GM19395 (cell line): ENCODE data around the gene SLC19A2.
"Not testable (repeated sequence)": the region's sequence is repeated elsewhere in the genome, so short reads cannot be mapped to it uniquely, and the experiment has no call there.

Experiments used
- ATAC-seq: cut with Tn5 transposase; IDR thresholded peaks from one replicate; pipeline ENCODE4 v1.9.1; 2021; ENCODE audit warnings: mild to moderate bottlenecking, moderate library complexity; ENCODE audit not compliant: unreplicated experiment

Gene SLC19A2

GRCh38 chr1:169509354-169509753 is 23.6 kb upstream of the SLC19A2 start:
- no peak for ATAC-seq

GRCh38 chr1:169508432-169509338 is 22.9 kb upstream of the SLC19A2 start:
- ATAC-seq, result no peak

GRCh38 chr1:169507413-169507812 is 21.7 kb upstream of the SLC19A2 start:
- no peak for ATAC-seq

GRCh38 chr1:169503601-169504000 is 17.9 kb upstream of the SLC19A2 start:
- ATAC-seq, result not testable (repeated sequence)

GRCh38 chr1:169499807-169500206 is 14.1 kb upstream of the SLC19A2 start:
- no peak for ATAC-seq

GRCh38 chr1:169497317-169497716 is 11.6 kb upstream of the SLC19A2 start:
- no peak for ATAC-seq

- ATAC-seq, result no peak
Observed at GRCh38 chr1:169495916-169496315, 10.2 kb upstream of the SLC19A2 start.

GRCh38 chr1:169495046-169495775 is 9.5 kb upstream of the SLC19A2 start:
- ATAC-seq, result no peak

- no peak for ATAC-seq
Observed at GRCh38 chr1:169494343-169494742, 8.6 kb upstream of the SLC19A2 start.

GRCh38 chr1:169493251-169493650 is 7.5 kb upstream of the SLC19A2 start:
- no peak for ATAC-seq

GRCh38 chr1:169491845-169492281 is 6.1 kb upstream of the SLC19A2 start:
- peak; percentile 63 for ATAC-seq

- no peak for ATAC-seq
Observed at GRCh38 chr1:169488157-169488556, 2.4 kb upstream of the SLC19A2 start.

- no peak for ATAC-seq
Observed at GRCh38 chr1:169487561-169487960, 1.8 kb upstream of the SLC19A2 start.

GRCh38 chr1:169487133-169487532 is 1.4 kb upstream of the SLC19A2 start:
- no peak for ATAC-seq

- no peak for ATAC-seq
Observed at GRCh38 chr1:169486281-169487051, 722 bp upstream of the SLC19A2 start.

GRCh38 chr1:169484683-169485430 is 887 bp downstream of the SLC19A2 start:
- ATAC-seq, result peak; percentile 40

- ATAC-seq, result no peak
Observed at GRCh38 chr1:169484101-169484500, 1.6 kb downstream of the SLC19A2 start.

- no peak for ATAC-seq
Observed at GRCh38 chr1:169483500-169483966, 2.2 kb downstream of the SLC19A2 start.

GRCh38 chr1:169479363-169480066 is 6.2 kb downstream of the SLC19A2 start:
- ATAC-seq, result no peak
